Choroid plexus epithelial cell (primary cell): ENCODE results near the gene AASS.

Experiments
- DNase-seq: peaks from one replicate; pipeline ENCODE4 v3.0.0-alpha.2; 2010; ENCODE audit warnings: low read depth
- H3K4me3 ChIP-seq: 2 replicates; pipeline ENCODE4 v1.5.1; 2011; ENCODE audit warnings: low read depth, mild to moderate bottlenecking, control low read depth, low read length, moderate library complexity
- TF ChIP-seq, protein P1 (sequence below): conservative IDR thresholded peaks from 2 replicates; pipeline ENCODE4 v1.5.1; 2011; ENCODE audit warnings: low read depth, mild to moderate bottlenecking, control low read depth, inconsistent platforms, low read length, moderate library complexity

Gene AASS

DNA sequence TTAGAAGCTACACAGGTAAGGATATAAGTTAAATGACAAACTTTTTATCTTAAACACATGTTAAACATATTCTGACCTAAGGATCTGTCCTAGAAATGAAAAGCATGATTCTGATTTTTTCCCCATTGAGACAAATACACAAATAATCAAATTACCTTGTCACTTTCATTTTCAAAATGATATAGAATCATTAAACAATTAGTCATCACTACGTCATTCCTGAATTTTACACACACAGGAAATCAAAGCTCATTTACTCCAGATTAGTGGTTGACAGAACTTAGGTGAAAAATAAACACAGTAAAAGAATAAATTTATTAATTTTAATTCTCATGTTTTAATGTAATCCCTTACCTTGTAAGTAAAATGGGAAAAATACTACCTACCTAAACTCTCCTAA, 89.0 kb downstream of the AASS start:
- DNase-seq, result no peak
- TF ChIP-seq, protein P1, sequence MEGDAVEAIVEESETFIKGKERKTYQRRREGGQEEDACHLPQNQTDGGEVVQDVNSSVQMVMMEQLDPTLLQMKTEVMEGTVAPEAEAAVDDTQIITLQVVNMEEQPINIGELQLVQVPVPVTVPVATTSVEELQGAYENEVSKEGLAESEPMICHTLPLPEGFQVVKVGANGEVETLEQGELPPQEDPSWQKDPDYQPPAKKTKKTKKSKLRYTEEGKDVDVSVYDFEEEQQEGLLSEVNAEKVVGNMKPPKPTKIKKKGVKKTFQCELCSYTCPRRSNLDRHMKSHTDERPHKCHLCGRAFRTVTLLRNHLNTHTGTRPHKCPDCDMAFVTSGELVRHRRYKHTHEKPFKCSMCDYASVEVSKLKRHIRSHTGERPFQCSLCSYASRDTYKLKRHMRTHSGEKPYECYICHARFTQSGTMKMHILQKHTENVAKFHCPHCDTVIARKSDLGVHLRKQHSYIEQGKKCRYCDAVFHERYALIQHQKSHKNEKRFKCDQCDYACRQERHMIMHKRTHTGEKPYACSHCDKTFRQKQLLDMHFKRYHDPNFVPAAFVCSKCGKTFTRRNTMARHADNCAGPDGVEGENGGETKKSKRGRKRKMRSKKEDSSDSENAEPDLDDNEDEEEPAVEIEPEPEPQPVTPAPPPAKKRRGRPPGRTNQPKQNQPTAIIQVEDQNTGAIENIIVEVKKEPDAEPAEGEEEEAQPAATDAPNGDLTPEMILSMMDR, result no peak
- H3K4me3 ChIP-seq, result no peak overlapping the region

DNA sequence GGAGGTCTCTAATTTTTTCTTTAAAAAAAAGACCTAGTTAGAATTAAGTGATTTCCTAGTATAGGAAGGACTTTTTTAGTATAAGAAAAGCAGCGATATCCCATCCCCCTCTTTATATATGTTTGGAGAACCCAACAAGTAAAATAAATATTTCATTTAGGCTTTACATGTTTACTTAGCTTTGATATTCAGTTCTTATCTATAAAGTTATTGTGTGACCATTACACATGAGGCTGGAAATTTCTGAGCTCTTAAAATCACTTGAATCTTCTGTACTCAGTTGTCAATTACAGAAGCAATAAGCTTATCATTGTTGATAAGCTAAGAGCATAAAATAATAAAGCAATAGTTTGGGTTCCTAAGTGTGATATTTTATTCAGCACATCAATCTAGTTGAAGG, 89.7 kb downstream of the AASS start:
- TF ChIP-seq, protein P1, result no peak
- no peak for DNase-seq
- no peak overlapping the region for H3K4me3 ChIP-seq

DNA sequence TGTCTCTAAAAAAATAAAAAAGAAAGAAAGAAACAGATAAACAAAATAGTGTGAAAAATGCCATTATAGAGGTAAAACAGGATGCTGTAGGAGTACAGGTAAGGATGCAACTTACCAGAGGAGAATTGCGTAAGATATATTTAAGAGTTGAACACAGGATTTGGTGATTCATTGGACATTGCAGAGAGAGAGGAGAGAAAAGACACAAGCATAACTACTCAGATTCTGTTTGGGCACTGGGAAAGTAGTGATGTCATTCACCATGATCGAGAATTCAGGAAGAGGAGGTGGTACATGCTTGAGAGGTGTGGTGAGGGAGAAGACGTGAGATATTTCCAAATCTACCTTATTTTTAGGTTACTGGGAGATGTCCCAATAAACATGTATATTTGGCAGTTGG, 97.6 kb downstream of the AASS start:
- no peak overlapping the region for H3K4me3 ChIP-seq
- DNase-seq, result no peak
- TF ChIP-seq, protein P1, result no peak

DNA sequence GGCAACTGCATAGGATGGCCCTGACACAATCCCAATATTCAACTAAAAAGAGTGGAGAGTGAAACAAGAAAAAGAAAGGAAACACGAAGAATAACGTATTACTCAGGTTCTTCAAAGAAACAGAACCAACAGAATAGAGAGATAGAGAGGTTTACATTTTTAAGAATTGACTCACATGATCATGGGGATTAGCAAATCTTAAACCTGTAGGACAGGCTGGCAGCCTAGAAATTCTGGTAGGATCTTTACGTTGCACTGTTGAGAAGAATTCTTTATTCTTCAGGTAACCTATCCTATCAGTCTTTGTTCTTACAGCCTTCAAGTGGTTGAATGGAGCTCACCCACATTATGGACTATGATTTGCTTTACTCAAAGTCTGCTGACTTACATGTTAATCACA, 103.9 kb downstream of the AASS start:
- no peak overlapping the region for H3K4me3 ChIP-seq
- no peak for DNase-seq
- TF ChIP-seq, protein P1, result no peak

DNA sequence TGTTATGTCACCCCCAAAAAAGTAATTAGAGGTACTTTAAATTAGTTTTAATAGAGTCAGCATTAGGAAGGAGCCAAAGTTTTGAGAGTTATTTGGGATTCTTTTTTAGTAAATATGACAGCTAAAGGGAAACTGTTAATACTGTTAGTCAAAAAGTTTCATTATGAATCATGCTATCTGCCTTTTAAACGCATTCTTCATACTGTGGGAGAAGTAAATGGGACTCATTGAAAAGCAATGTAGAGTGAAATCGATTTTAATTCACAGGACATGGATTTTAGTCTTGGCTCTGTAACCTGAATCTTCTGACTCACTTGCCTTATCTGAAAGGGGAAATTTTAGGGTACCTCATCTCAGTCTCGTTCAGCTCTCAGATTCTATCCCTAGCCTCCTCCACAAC, 105.1 kb downstream of the AASS start:
- TF ChIP-seq, protein P1, result no peak
- peak; percentile 8 for DNase-seq

DNA sequence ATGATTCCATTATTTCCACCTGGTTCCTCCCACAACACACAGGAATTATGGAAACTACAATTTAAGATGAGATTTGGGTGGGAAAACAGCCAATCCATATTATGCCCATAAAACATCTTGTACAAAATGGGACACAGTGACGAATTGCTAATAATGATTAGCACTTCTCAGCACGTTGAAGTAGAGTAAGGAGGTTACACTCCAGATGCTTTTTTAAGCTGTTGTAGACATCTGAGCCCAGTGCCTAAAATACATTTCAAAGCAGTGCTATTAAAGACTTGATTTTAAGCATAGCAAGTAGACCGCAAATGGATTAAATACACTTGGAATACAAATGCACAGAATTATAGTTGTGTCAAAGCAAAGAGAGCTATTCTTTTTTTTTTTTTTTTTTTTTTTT, 105.9 kb downstream of the AASS start:
- no peak for DNase-seq
- TF ChIP-seq, protein P1, result no peak
- no peak overlapping the region for H3K4me3 ChIP-seq

More for the DNA sequence above, 105.1 kb downstream of the AASS start:
- H3K4me3 ChIP-seq, result no peak overlapping the region

DNA sequence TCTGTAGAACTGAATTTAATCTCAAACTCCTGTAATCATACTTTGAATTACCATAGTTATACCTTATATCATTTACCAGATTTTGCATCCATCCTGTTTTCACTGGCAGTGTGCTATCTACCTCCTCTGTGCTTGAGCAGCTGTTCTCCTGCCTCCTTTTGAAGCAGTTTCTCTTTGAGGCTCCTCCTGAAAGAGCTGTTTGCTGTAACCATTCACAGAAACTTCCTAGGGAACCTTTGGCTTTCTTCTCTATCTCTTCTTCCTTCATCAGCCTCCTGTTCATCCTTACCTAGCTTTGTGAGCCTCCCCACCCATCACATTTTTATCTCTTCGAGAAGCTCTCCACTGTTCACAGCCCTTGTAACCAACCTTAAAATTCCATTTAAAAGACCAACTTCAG, 108.2 kb downstream of the AASS start:
- DNase-seq, result no peak
- TF ChIP-seq, protein P1, result no peak
- no peak overlapping the region for H3K4me3 ChIP-seq
